Fibroblast of skin of scalp (primary cell): ENCODE results near the gene SLC6A12.

ENCODE experiments used
- DNase-seq: peaks from one replicate; pipeline ENCODE4 v3.0.0-alpha.2; 2013

The SLC6A12 gene

GRCh38 chr12:161823-162222 is 52.1 kb downstream of the SLC6A12 start:
- no peak for DNase-seq

DNA sequence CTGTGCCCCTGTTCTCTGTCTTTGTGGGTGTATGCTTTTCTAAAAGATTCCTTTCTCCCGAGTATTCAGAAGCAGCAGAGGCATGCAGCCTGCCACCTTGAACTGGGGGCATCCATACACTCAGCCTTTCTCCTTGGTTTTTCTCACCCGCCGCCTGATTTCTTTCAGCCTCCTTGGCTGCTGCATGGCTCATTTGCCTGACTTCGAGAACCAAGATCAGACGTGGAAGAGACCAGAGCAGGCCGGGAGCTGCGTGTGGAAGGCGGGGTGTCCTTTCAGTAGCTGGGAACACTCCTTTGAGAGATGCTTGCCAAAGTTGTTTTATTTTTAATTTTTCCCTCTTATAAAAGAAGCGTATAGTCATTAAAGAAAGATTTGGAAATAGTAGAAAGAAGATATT is 53.1 kb downstream of the SLC6A12 start:
- no peak for DNase-seq

- DNase-seq = no peak
Measured at GRCh38 chr12:159156-159782, 54.7 kb downstream of the SLC6A12 start.

GRCh38 chr12:157644-158043 is 56.3 kb downstream of the SLC6A12 start:
- DNase-seq = no peak

DNA sequence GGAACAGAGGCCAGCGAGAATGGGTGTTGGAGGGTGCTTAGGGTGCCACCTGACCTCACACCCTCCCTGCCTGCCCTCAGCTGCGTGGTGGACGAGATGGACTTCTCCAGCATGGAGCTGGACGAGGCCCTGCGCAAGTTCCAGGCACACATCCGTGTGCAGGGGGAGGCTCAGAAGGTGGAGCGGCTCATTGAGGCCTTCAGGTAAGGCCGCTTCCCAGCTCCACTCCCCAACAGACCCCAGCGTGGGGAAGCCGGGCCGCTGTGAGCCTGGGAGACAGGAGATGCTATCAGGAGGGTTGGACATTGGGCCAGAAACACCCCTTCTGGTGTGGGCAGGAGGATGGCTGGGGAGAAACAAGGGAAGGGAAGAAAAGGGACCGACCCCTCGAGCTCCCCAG is 57.0 kb downstream of the SLC6A12 start:
- DNase-seq = no peak

- DNase-seq = no peak
Measured at GRCh38 chr12:155646-156045, 58.3 kb downstream of the SLC6A12 start.

DNA sequence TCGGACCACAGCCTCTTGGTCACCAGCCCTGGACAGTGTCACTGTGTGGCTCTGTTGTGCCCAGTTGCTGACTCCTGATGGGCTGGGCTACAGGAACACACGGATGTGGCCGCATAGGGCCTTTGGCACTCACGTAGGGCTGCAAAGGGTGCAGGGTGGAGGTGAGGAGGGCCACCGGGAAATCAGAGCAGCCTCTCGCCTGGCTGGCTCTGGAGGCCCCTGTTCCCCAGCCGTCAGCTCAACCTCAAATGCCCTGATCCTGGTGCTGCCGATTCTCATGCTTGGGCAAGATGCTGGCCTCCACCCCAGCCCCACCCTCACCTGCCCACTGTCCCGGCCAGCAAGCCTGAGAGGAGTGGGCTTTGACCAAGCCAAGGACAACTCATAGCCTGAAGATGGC is 59.0 kb downstream of the SLC6A12 start:
- DNase-seq = no peak

DNA sequence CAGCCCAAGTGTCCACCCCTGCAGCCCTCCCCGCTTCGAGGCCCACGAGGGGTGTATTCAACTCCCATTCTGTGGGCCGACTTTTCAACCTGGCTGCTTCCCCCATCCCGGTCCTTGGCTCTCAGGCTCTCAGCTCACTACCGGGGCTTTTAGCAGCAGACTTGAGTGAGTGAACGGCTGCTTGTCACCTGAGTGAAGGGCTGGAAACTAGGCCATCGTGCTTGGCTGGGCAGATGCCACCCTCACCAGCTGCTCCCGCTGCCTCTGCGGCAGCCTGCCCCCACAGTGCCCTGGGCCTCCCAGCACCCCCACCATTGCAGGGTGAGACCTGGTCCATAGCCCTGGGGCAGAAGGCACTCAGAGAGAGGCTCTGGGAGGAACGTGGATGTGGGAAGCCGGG is 59.9 kb downstream of the SLC6A12 start:
- no peak for DNase-seq

DNA sequence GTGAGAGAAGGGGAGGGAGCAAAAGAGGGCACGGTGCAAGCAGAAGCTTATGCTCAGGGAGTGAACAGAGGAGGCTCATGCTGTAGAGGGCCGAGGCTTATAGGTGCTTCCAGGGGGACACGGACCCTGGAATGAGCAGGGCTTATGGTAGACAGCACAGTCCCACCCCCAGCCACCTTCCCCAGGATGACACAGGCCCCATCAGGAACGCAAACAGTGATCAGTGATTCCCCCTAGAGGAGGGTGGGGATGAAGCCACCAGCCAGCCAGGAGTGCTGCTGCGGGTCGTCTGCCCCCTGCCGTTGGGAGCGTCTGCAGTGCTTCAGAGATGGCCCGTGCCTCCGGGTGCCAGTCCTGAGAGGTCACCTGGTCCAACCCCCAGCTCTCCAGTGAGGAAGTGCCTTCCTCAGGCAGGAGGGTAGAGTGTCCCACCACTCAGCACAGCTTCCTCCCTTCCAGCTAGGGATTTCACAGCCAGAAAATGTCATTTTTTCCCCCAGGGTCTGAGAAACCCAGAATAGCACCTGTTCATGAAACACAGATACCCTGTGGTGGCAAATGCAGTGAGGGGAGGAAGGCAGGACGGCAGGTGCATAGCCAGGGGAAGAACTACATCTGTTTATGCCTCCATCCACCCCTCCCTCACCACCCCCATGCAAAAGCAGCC is 60.7 kb downstream of the SLC6A12 start:
- DNase-seq = peak; percentile 41

- no peak for DNase-seq
Measured at GRCh38 chr12:152440-152839, 61.5 kb downstream of the SLC6A12 start.

DNA sequence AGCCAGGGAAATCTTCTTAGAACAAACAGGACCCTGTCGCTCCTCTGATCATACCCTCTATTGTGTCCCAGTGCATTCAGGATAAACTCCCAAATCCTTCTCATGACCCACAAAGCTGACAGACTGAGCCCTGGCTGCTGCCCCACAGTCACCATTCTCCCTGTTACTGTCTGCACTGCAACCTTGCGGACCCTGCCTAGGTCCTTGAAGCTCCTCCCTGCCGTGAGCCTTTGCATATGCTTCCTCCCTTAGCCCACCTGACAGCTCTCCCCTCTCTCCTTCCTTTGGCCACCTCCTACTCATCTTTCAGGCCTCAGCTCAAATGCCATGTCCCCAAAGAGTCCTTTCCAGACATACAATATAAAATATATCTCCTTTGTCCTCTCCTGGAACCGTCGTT is 62.4 kb downstream of the SLC6A12 start:
- DNase-seq = no peak

DNA sequence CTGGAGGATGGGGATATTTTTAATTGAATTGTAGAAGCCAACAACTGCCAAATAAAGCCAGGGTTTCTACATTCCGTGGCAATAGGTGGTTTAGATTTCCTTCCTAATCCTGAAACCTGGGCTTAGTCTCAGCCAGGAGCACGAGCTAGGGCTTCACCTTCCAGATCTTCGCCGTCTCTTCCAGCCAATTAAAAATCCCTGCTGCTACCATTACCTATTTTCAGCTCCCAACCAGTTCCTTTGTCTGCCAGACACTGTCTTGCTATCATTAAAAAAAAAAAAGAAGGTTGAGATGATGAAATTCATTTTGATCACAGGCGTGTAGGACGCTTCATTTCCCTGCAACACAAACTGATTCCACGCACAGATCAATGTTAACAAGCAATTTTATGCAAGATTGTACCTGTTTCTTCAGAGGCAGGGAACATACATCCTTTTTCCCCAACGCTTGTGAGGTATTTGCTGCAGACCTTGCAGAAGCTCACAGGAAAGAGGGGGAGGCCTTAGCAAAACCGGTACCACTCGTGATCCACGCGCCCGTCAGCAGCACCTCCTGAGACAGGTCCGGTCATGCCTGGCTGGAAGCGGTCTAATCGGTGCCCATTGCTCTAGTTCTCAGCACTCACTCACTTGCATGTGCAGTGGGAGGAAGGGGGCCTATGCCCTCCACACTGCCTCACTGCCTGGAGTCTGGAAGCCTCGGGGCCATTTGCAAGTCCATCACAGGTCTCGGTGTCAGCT is 65.1 kb downstream of the SLC6A12 start:
- DNase-seq = no peak

DNA sequence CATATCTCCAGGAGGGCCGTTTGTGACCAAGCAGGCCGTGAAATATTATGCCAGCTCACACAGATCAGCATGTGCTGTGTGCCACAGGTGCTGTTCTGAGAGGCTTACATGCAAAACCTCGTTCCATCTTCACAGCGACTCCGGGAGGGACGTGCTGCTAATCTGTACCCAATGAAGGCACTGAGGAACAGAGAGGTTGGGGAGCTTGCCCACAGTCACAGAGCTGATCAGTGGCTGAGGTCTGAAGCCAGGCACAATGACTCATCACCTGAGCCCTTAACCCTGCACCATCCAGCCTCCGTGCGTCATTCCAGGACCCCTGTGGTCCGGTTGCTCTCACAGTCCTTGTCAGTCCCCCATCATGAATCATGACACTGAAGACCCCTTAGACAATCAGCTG is 66.7 kb downstream of the SLC6A12 start:
- no peak for DNase-seq

DNA sequence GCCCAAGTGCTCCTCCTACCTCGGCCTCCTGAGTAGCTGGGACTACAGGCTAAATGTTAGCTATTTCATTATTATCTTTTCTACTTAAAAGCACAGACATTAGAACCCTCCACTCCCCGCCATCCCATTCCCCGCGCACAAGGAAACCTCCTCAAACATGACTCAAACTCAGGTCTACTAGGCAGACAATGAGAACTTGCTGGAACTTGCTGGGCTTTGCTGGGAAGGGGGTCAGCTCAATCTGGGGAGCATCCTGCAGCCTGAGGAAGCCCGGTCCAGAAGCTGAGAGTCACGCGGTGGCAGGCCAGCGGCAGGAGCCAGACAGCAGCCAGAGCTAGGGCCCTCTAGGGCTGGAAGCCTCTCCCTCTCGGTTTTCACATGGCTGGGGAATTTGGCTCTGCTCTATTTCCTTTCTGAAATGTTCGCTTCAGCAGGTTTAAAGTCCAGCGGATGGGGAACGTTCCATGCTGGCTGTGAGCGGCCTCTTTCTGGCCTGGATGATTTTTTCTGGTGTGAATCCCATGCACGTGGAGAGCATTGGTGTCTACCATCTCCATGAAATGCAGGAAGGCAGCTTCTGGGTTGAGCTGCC is 68.5 kb downstream of the SLC6A12 start:
- DNase-seq = no peak

- no peak for DNase-seq
Measured at GRCh38 chr12:144650-145284, 69.2 kb downstream of the SLC6A12 start.

DNA sequence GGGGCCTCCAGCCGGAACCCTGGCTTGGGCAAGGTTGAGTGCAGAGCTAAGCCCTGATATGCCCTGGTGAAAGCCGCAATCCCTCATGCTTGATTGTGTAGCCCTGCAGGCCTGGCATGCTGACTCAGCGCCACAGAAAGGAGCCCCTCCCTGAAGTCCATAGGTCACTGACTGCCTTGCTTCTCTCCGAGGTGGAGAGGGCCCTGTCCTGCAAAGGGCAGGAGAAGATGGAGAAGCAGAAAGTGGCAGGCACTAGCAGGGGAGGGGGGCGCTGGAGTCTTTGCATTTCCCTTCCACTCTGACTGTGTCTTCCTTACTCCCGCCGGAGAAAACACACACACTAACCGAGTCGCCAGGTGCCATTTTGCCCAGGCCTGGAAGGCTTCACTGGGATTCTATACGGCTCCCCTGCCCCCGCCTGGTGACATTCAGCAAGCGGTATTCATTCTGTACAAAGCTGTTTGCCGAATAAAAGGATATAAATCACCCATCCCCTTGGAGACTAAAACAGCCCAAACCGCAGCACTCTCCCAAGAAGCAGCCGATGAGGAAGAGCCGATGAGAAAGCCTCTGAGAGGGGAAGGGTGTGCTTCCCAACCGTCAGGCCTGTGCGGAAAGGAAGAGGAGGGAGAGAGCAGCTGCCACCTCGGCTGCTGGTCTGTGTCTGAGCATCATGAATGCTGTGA is 69.8 kb downstream of the SLC6A12 start:
- peak; percentile 41 for DNase-seq

GRCh38 chr12:140162-140561 is 73.8 kb downstream of the SLC6A12 start:
- DNase-seq = no peak
